ENCODE results near the gene PRSS50.
A peak's percentile ranks its signal among the peaks of the same experiment; 100 is the strongest.

Gene PRSS50

GRCh38 chr3:46664971-46665762, 52.5 kb downstream of the PRSS50 start:
- no peak overlapping the region for H3K27ac ChIP-seq
- no peak for TF ChIP-seq CTCF (IDR thresholded peaks at IDR 0.05)
- no peak for DNase-seq (ENCODE audit: low spot score)

GRCh38 chr3:46664188-46664970, 53.3 kb downstream of the PRSS50 start:
- no peak overlapping the region for H3K4me3 ChIP-seq
- TF ChIP-seq CTCF (IDR thresholded peaks at IDR 0.05): no peak
- no peak overlapping the region for H3K27ac ChIP-seq
- no peak for DNase-seq (ENCODE audit: low spot score)

More at GRCh38 chr3:46664971-46665762, 52.5 kb downstream of the PRSS50 start:
- no peak overlapping the region for H3K4me3 ChIP-seq

GRCh38 chr3:46663591-46664135, 54.0 kb downstream of the PRSS50 start:
- no peak for DNase-seq (ENCODE audit: low spot score)
- TF ChIP-seq CTCF (IDR thresholded peaks at IDR 0.05): no peak
- Histone ChIP-seq H3K4me3 (no peak overlapping the region), H3K27ac (no peak overlapping the region)

- H3K4me3 ChIP-seq: no peak overlapping the region
- H3K27ac ChIP-seq: no peak overlapping the region
- TF ChIP-seq CTCF (IDR thresholded peaks at IDR 0.05): no peak
- peak; percentile 62 for DNase-seq (ENCODE audit: low spot score)
These were observed 54.7 kb downstream of the PRSS50 start for GRCh38 chr3:46662771-46663551.
